Activated CD4-positive, alpha-beta T cell treated with anti-CD3 and anti-CD28 coated beads, Interleukin-2, amount 50 U/mL, for 4 hours (primary cell): ENCODE results near the gene ITGA7.

ENCODE experiments used
- DNase-seq, 2 experiments: peaks; one replicate each; pipeline ENCODE4 v3.0.0-alpha.2; 2020

ITGA7 gene

GRCh38 chr12:55717011-55718007, 9.6 kb upstream of the ITGA7 start:
- no peak for DNase-seq

- no peak for DNase-seq
These were observed 8.9 kb upstream of the ITGA7 start for GRCh38 chr12:55716582-55716957.

GRCh38 chr12:55715833-55716581, 8.3 kb upstream of the ITGA7 start, which contains the start of gene BLOC1S1:
BLOC1S1 (plus strand) TSS chr12:55716046; CDS start chr12:55716052, 6 bp downstream.
- peak; percentile 87 for DNase-seq

- DNase-seq = no peak
These were observed 7.6 kb upstream of the ITGA7 start for GRCh38 chr12:55715169-55715764.

- no peak for DNase-seq
These were observed 6.0 kb upstream of the ITGA7 start for GRCh38 chr12:55713721-55714120.

- DNase-seq = no peak
These were observed 5.2 kb upstream of the ITGA7 start for GRCh38 chr12:55712700-55713415.

GRCh38 chr12:55711786-55712553, 4.3 kb upstream of the ITGA7 start:
- DNase-seq = no peak

GRCh38 chr12:55708695-55709233, 1.1 kb upstream of the ITGA7 start:
- DNase-seq = no peak

- no peak for DNase-seq
These were observed 459 bp downstream of the ITGA7 start for GRCh38 chr12:55707219-55707671.

GRCh38 chr12:55706568-55707218, 1.0 kb downstream of the ITGA7 start:
- no peak for DNase-seq

GRCh38 chr12:55705782-55706402, 1.8 kb downstream of the ITGA7 start:
- no peak for DNase-seq

- DNase-seq = no peak
These were observed 2.6 kb downstream of the ITGA7 start for GRCh38 chr12:55704824-55705718.

GRCh38 chr12:55703901-55704761, 3.6 kb downstream of the ITGA7 start:
- no peak for DNase-seq

GRCh38 chr12:55703288-55703687, 4.4 kb downstream of the ITGA7 start:
- DNase-seq = no peak

GRCh38 chr12:55702861-55703260, 4.8 kb downstream of the ITGA7 start:
- DNase-seq = no peak

GRCh38 chr12:55700255-55701018, 7.3 kb downstream of the ITGA7 start:
- DNase-seq = no peak

GRCh38 chr12:55699471-55700055, 8.1 kb downstream of the ITGA7 start:
- no peak for DNase-seq
